Measurements from ENCODE around the gene PLEKHJ1. TPM values are rescaled to one million over a fixed set of nuclear protein-coding genes. Genes with fewer than 3 reads are reported as not detected.

Gene PLEKHJ1
- total RNA-seq, 1 donor from 2014 or later: 23.9 TPM

DNA sequence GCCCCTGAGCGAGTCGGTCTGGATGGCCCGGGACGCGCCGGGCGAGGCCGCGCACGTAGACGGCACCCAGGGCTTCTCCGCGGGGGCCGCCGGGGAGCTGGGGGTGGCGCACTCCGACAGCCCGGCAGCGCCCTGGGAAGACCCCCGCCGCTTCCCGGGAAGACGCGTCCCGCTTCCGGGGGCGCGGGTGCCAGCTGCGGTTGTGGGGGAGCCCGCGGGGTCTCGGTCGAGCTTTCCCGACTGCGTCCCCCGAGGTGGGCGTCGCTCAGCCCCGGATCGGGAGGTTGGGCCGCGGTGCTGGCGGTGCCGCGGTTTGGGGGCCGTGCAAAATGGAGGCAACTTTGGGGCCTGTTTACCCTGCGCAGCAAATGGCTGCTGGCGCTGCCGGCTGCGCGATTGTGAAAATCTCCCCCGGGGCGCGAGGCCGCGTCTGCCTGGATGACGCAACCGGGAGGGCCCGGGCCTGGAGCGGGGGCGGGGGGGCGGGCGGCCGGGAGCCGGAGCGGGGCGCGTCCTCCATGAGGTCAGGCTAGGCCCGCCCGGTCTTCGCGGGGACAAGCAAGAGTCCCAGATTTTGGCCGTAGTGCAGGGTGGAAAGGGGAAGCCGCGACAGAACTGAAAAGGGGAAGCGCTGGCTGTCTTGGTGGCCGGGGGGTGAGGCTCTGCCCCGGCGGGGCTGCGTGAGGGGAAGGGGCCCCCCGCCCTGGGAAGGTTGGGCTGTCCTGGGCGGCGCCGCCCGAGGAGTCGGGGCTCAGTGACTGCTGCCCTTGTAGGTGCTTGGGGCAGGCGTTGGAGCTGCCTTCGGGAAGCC, 34.5 kb upstream of the PLEKHJ1 start:
- peak overlapping the region; percentile 95 to 96 for H3K4me3 ChIP-seq
- TF ChIP-seq, protein P1, sequence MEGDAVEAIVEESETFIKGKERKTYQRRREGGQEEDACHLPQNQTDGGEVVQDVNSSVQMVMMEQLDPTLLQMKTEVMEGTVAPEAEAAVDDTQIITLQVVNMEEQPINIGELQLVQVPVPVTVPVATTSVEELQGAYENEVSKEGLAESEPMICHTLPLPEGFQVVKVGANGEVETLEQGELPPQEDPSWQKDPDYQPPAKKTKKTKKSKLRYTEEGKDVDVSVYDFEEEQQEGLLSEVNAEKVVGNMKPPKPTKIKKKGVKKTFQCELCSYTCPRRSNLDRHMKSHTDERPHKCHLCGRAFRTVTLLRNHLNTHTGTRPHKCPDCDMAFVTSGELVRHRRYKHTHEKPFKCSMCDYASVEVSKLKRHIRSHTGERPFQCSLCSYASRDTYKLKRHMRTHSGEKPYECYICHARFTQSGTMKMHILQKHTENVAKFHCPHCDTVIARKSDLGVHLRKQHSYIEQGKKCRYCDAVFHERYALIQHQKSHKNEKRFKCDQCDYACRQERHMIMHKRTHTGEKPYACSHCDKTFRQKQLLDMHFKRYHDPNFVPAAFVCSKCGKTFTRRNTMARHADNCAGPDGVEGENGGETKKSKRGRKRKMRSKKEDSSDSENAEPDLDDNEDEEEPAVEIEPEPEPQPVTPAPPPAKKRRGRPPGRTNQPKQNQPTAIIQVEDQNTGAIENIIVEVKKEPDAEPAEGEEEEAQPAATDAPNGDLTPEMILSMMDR (IDR thresholded peaks at IDR 0.05): no peak
- intact Hi-C loops (cut with DNase I): loop anchor here (2.0 kb wide), 1 partner anchor 58 kb away; the partner anchor contains the start of genes LSM7 and SPPL2B
- peaks cover 19 to 25% of the 10 kb centered on the region in 2 donors for H3K36me3 ChIP-seq
- H3K9me3 ChIP-seq: no peaks in the 10 kb centered on the region
- no peaks in the 10 kb centered on the region for H3K27me3 ChIP-seq
- H3K27ac ChIP-seq: peak overlapping the region; percentile 99 to 100
- peaks cover 17 to 48% of the 10 kb centered on the region in 2 donors for H3K4me1 ChIP-seq
- DNase-seq (ENCODE audit: low spot score in 2 of 2): peak; percentile 62 to 93

DNA sequence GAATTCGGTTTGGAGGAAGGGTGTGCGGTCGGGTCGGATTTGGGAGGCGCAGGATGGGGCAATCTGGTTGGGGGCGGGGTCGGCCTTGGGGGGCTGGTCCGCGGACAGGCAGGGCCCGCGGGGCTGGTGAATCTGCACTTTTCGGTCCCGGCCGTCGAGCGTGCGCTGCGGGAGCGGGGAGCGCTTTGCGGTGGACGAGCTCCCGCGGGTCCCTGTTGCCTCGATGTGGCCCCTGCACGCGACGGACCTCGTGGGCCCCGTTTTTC, 34.0 kb upstream of the PLEKHJ1 start:
- no peak for DNase-seq (ENCODE audit: low spot score in 2 of 2)
- H3K36me3 ChIP-seq: peaks cover 19 to 20% of the 10 kb centered on the region in 2 donors
- intact Hi-C loops (cut with DNase I): loop anchor here (2.0 kb wide), 1 partner anchor 59 kb away; the partner anchor contains the start of genes LSM7 and SPPL2B
- no peaks in the 10 kb centered on the region for H3K9me3 ChIP-seq
- TF ChIP-seq, protein P1 (IDR thresholded peaks at IDR 0.05): no peak
- no peaks in the 10 kb centered on the region for H3K27me3 ChIP-seq
- peak overlapping the region; percentile 95 to 96 for H3K4me3 ChIP-seq
- H3K4me1 ChIP-seq: peaks cover 17 to 45% of the 10 kb centered on the region in 2 donors
- H3K27ac ChIP-seq: peak overlapping the region; percentile 99 to 100

DNA sequence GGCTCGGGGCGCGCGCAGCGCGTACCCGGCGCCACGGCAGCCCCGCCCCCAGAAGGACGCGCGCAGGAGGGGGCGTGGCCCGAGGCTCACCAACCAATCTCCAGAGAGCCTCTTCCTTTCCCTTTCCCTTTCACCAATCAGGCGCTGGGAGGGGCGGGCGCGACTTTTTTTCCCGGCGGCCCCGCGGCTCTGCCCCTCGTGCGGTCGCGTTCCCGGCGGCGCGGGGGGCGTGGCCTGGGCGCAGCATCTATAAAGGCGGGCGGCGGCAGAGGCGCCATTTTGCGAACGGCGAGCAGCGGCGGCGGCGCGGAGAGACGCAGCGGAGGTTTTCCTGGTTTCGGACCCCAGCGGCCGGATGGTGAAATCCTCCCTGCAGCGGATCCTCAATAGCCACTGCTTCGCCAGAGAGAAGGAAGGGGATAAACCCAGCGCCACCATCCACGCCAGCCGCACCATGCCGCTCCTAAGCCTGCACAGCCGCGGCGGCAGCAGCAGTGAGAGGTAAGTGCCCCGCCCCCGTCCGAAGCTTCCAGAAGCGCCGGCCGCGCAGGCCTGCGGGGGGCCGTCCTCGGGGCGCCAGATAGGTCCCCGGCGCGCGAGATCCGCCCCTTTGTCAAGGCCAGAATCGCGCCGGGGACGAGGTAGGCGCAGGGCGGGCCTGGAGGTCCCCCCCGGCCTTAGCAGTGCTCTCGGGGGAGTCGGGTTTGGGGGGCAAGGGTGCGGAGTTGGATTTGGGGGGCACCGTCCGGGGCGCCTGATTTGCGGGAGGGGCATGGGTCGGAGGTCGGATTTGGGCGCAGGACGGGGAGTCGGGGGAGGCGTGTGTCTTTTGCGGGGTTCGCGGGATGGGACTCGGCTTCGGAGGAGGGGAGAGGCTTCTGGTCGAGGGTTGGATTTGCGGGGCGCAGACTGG, 33.4 kb upstream of the PLEKHJ1 start:
- intact Hi-C loops (cut with DNase I): loop anchor here (1.0 to 5.0 kb wide), 6 partner anchors 33 to 368 kb away; partner anchors contain the start of genes AP3D1, IZUMO4, LSM7 and MOB3A
- TF ChIP-seq, protein P1 (IDR thresholded peaks at IDR 0.05): peak in 1 of 3 experiments; percentile 51
- peak; percentile 91 to 99 for DNase-seq (ENCODE audit: low spot score in 2 of 2)
- H3K27me3 ChIP-seq: no peaks in the 10 kb centered on the region
- no peaks in the 10 kb centered on the region for H3K9me3 ChIP-seq
- H3K27ac ChIP-seq: peak overlapping the region; percentile 99 to 100
- H3K4me1 ChIP-seq: peaks cover 17 to 42% of the 10 kb centered on the region in 2 donors
- peaks cover 19 to 20% of the 10 kb centered on the region in 2 donors for H3K36me3 ChIP-seq
- H3K4me3 ChIP-seq: peak overlapping the region; percentile 95 to 96

DNA sequence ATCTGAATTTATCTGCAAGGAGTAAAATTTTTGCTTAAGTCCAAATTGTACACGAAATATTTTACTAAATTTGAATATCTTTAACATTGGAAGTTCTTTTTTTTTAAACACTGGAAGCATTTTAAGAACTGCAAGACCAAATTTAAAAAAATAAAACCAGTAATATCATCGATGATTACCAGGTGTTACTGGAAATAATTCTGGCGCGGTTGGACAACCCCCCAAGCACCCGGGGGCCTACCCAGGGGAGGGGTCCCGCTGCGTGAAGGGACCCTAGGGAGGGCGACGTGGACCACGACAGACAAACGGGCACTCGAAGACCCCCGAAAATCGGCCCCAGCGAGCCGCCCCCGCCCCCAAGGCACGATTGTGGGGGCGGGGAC, 32.7 kb upstream of the PLEKHJ1 start:
- H3K27ac ChIP-seq: peak overlapping the region; percentile 22 to 99
- peak overlapping the region; percentile 95 to 96 for H3K4me3 ChIP-seq
- H3K27me3 ChIP-seq: no peaks in the 10 kb centered on the region
- TF ChIP-seq, protein P1 (IDR thresholded peaks at IDR 0.05): no peak
- H3K36me3 ChIP-seq: peaks cover 19 to 20% of the 10 kb centered on the region in 2 donors
- peak in 1 of 2 donors; percentile 69 for DNase-seq (ENCODE audit: low spot score in 2 of 2)
- intact Hi-C loops (cut with DNase I): loop anchor here (1.0 to 5.0 kb wide), 5 partner anchors 33 to 368 kb away; partner anchors contain the start of genes AP3D1, IZUMO4, MOB3A and PLEKHJ1
- peaks cover 17 to 37% of the 10 kb centered on the region in 2 donors for H3K4me1 ChIP-seq
- no peaks in the 10 kb centered on the region for H3K9me3 ChIP-seq

DNA sequence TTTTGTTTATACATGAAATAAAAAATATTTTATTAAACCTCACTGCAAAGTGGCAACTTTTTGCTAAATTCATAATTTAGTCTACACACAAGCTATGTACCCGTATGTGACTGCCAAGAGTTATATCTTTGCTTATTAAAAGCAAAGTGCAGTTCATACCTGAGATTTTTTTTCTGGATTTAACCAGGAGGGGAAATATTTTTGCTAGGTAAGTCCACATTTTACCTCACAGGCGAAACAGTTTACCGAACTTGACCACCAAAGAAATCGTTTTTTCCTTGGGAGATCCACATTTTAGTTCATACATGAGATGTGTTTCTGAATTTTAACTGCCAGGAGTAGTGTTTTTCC, 32.3 kb upstream of the PLEKHJ1 start:
- peak overlapping the region; percentile 95 to 96 for H3K4me3 ChIP-seq
- H3K9me3 ChIP-seq: no peaks in the 10 kb centered on the region
- peaks cover 16 to 35% of the 10 kb centered on the region in 2 donors for H3K4me1 ChIP-seq
- H3K27ac ChIP-seq: peak overlapping the region in 1 of 2 donors; percentile 99
- H3K27me3 ChIP-seq: no peaks in the 10 kb centered on the region
- TF ChIP-seq, protein P1 (IDR thresholded peaks at IDR 0.05): no peak
- intact Hi-C loops (cut with DNase I): loop anchor here (5.0 kb wide), 2 partner anchors 101 to 369 kb away; no protein-coding TSS in a partner anchor
- peaks cover 19 to 20% of the 10 kb centered on the region in 2 donors for H3K36me3 ChIP-seq
- no peak for DNase-seq (ENCODE audit: low spot score in 2 of 2)

Data from ascending aorta (tissue), 2 donors.